Spinal cord (tissue), 10 donors: ENCODE results near the gene PSMF1. TPM values are rescaled to one million over a fixed set of nuclear protein-coding genes. Genes with fewer than 3 reads are reported as not detected.
"Not testable (repeated sequence)": the region's sequence is repeated elsewhere in the genome, so short reads cannot be mapped to it uniquely, and the experiment has no call there.

Experiments
- DNase-seq, 6 donors: peaks; one replicate each; pipeline versions ENCODE4 v3.0.0 to v3.0.0-alpha.2; 2013 to 2015; ENCODE audit warnings: low spot score in 6 of 6, low read depth in 4 of 6
- H3K27ac ChIP-seq: one replicate; pipeline ENCODE4 v1.5.1; 2013; ENCODE audit warnings: low read depth, low read length, control low read depth
- H3K27me3 ChIP-seq: one replicate; pipeline ENCODE4 v1.6.1; 2013; ENCODE audit warnings: low read length; ENCODE audit not compliant: control insufficient read depth, insufficient read depth
- H3K36me3 ChIP-seq: one replicate; pipeline ENCODE4 v1.6.1; 2013; ENCODE audit warnings: low read length; ENCODE audit not compliant: control insufficient read depth, insufficient read depth
- H3K4me1 ChIP-seq: one replicate; pipeline ENCODE4 v1.6.1; 2013; ENCODE audit warnings: low read length; ENCODE audit not compliant: control insufficient read depth, insufficient read depth
- H3K4me3 ChIP-seq: one replicate; pipeline ENCODE4 v1.5.1; 2013; ENCODE audit warnings: low read depth, low read length, control low read depth
- H3K9me3 ChIP-seq: one replicate; pipeline ENCODE4 v1.6.1; 2013; ENCODE audit warnings: low read length; ENCODE audit not compliant: control insufficient read depth, insufficient read depth
- WGBS: methylation state at CpG from one replicate; pipeline ENCODE4 v1.1.5; 2013; ENCODE audit warnings: missing lambda C conversion rate; ENCODE audit not compliant: insufficient coverage; 5-methylcytosine and 5-hydroxymethylcytosine counted together
- polyA plus RNA-seq, 2 donors: library from polyadenylated mRNA; unstranded; fragments of 120-200 nt; gene quantifications; one replicate each; pipeline ENCODE4 v1.2.1, GENCODE V29; 2013; ENCODE audit not compliant: insufficient read length in 2 of 2
- total RNA-seq, 2 donors: library from RNA; depleted of rRNA in 1 of 2; stranded (reverse); fragments of 120-200 nt in 1 of 2; fragments of >200 nt in 1 of 2; gene quantifications; one replicate each; pipeline versions ENCODE4 v1.2.3 to v1.2.4, GENCODE V29; 2013 to 2014
- donor health status: healthy.

Gene PSMF1
- total and polyA plus RNA-seq, 4 donors = 41.8 to 156 (median 98.3) TPM

GRCh38 chr20:1131354-1131753, 13.0 kb downstream of the PSMF1 start:
- 38% methylated on average over 3 of the region's 3 CpGs for WGBS

GRCh38 chr20:1134355-1134754, 16.0 kb downstream of the PSMF1 start:
- Histone ChIP-seq H3K27ac (no peak overlapping the region), H3K27me3 (no peaks in the 10 kb centered on the region), H3K4me3 (no peak overlapping the region), H3K9me3 (no peaks in the 10 kb centered on the region), H3K36me3 (peaks cover 43% of the 10 kb centered on the region), H3K4me1 (no peaks in the 10 kb centered on the region)
- DNase-seq = no peak
- WGBS = 100% methylated on average over 2 of the region's 2 CpGs

More at GRCh38 chr20:1131354-1131753, 13.0 kb downstream of the PSMF1 start:
- no peaks in the 10 kb centered on the region for H3K4me1 ChIP-seq
- no peak overlapping the region for H3K27ac ChIP-seq
- no peak for DNase-seq
- H3K27me3 ChIP-seq = no peaks in the 10 kb centered on the region
- H3K36me3 ChIP-seq = peaks cover 52% of the 10 kb centered on the region
- no peak overlapping the region for H3K4me3 ChIP-seq
- H3K9me3 ChIP-seq = no peaks in the 10 kb centered on the region

GRCh38 chr20:1134836-1135235, 16.4 kb downstream of the PSMF1 start:
- DNase-seq = no peak
- 96% methylated on average over 12 of the region's 12 CpGs for WGBS
- no peaks in the 10 kb centered on the region for H3K9me3 ChIP-seq

GRCh38 chr20:1137236-1137635, 18.8 kb downstream of the PSMF1 start:
- no peaks in the 10 kb centered on the region for H3K27me3 ChIP-seq

More at GRCh38 chr20:1134836-1135235, 16.4 kb downstream of the PSMF1 start:
- Histone ChIP-seq H3K4me1 (no peaks in the 10 kb centered on the region), H3K27ac (no peak overlapping the region), H3K27me3 (no peaks in the 10 kb centered on the region), H3K4me3 (no peak overlapping the region), H3K36me3 (peaks cover 42% of the 10 kb centered on the region)

GRCh38 chr20:1144401-1145172, 26.2 kb downstream of the PSMF1 start:
- no peak overlapping the region for H3K27ac ChIP-seq
- H3K4me3 ChIP-seq = no peak overlapping the region
- whole genome bisulfite sequencing = 95% methylated on average over 3 of the region's 10 CpGs
- H3K36me3 ChIP-seq = peaks cover 15% of the 10 kb centered on the region
- H3K27me3 ChIP-seq = no peaks in the 10 kb centered on the region
- H3K4me1 ChIP-seq = no peaks in the 10 kb centered on the region
- DNase-seq = no peak
- no peaks in the 10 kb centered on the region for H3K9me3 ChIP-seq

More at GRCh38 chr20:1137236-1137635, 18.8 kb downstream of the PSMF1 start:
- Histone ChIP-seq H3K27ac (no peak overlapping the region), H3K36me3 (peaks cover 35% of the 10 kb centered on the region), H3K4me1 (no peaks in the 10 kb centered on the region), H3K4me3 (no peak overlapping the region), H3K9me3 (no peaks in the 10 kb centered on the region)
- no CpG with 5 or more reads among the region's 4 CpGs for WGBS
- no peak for DNase-seq

GRCh38 chr20:1146957-1147356, 28.6 kb downstream of the PSMF1 start:
- Histone ChIP-seq H3K4me3 (no peak overlapping the region), H3K27me3 (no peaks in the 10 kb centered on the region), H3K27ac (no peak overlapping the region), H3K9me3 (no peaks in the 10 kb centered on the region), H3K36me3 (peaks cover 13% of the 10 kb centered on the region), H3K4me1 (no peaks in the 10 kb centered on the region)
- no peak for DNase-seq
- 89% methylated on average over 3 of the region's 5 CpGs for WGBS

GRCh38 chr20:1149812-1150211, 31.4 kb downstream of the PSMF1 start:
- no CpG with 5 or more reads among the region's 2 CpGs for WGBS
- not testable (repeated sequence) for H3K9me3 ChIP-seq
- H3K36me3 ChIP-seq = peaks cover 15% of the 10 kb centered on the region

GRCh38 chr20:1150218-1150617, 31.8 kb downstream of the PSMF1 start:
- Histone ChIP-seq H3K27me3 (no peaks in the 10 kb centered on the region), H3K36me3 (peaks cover 17% of the 10 kb centered on the region)
- no CpG with 5 or more reads among the region's 4 CpGs for WGBS

More at GRCh38 chr20:1149812-1150211, 31.4 kb downstream of the PSMF1 start:
- H3K4me3 ChIP-seq, H3K4me1 ChIP-seq, H3K27ac ChIP-seq, DNase-seq, H3K27me3 ChIP-seq: not testable (repeated sequence)

GRCh38 chr20:1150968-1151367, 32.6 kb downstream of the PSMF1 start:
- WGBS = no CpG with 5 or more reads among the region's 1 CpG
- no peaks in the 10 kb centered on the region for H3K4me1 ChIP-seq
- DNase-seq = no peak
- H3K36me3 ChIP-seq = peaks cover 19% of the 10 kb centered on the region
- H3K4me3 ChIP-seq = no peak overlapping the region
- H3K27ac ChIP-seq = no peak overlapping the region
- H3K9me3 ChIP-seq = peaks cover 2% of the 10 kb centered on the region
- H3K27me3 ChIP-seq = no peaks in the 10 kb centered on the region

More at GRCh38 chr20:1150218-1150617, 31.8 kb downstream of the PSMF1 start:
- no peak for DNase-seq
- Histone ChIP-seq H3K9me3 (peaks cover 2% of the 10 kb centered on the region), H3K27ac (no peak overlapping the region), H3K4me1 (no peaks in the 10 kb centered on the region), H3K4me3 (no peak overlapping the region)

- no peaks in the 10 kb centered on the region for H3K27me3 ChIP-seq
- H3K9me3 ChIP-seq = peaks cover 2% of the 10 kb centered on the region
- no peak for DNase-seq
- H3K4me3 ChIP-seq = no peak overlapping the region
- H3K36me3 ChIP-seq = peaks cover 12% of the 10 kb centered on the region
- no peaks in the 10 kb centered on the region for H3K4me1 ChIP-seq
- no peak overlapping the region for H3K27ac ChIP-seq
These were observed 35.8 kb downstream of the PSMF1 start for GRCh38 chr20:1154226-1154625.
